Activated naive CD8-positive, alpha-beta T cell (primary cell): Measurements from ENCODE around the gene WNT7B.

Experiments
- H3K27ac Mint-ChIP-seq: one replicate; pipeline ENCODE4 v1.8.0; 2021; ENCODE audit warnings: mixed read lengths
- H3K27me3 Mint-ChIP-seq: one replicate; pipeline ENCODE4 v1.8.0; 2021; ENCODE audit warnings: mixed read lengths
- H3K36me3 Mint-ChIP-seq: one replicate; pipeline ENCODE4 v1.8.0; 2021; ENCODE audit warnings: mixed read lengths
- H3K4me1 Mint-ChIP-seq: one replicate; pipeline ENCODE4 v1.8.0; 2021; ENCODE audit warnings: low read depth, mixed read lengths
- H3K4me3 Mint-ChIP-seq: one replicate; pipeline ENCODE4 v1.8.0; 2021; ENCODE audit warnings: mild to moderate bottlenecking, mixed read lengths
- H3K9me3 Mint-ChIP-seq: one replicate; pipeline ENCODE4 v1.8.0; 2021; ENCODE audit warnings: low read depth, mixed read lengths

WNT7B gene

DNA sequence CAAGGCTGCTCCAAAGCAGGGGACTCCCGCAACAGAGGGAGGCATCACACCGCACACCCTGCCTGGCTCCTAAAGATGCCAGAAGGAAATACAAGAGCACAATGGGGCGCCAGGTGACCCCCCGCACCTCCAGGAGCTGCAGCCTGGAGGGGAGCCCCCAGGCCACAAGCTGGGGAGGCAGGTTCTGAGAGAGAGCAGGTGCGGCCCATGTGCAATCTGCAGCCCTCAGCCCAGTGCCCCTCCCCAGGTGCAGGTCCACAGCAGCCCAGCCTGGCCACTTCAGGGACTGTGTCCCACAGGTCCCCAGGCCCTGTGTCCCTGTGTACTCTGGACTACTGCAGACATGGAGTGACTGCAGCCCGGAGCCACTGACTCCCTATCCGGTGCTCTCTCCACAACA lies 13.1 kb downstream of the WNT7B start:
- H3K4me3 Mint-ChIP-seq, result no peak overlapping the region
- H3K36me3 Mint-ChIP-seq, result no peaks in the 10 kb centered on the region
- no peaks in the 10 kb centered on the region for H3K9me3 Mint-ChIP-seq
- H3K27ac Mint-ChIP-seq, result no peak overlapping the region
- H3K27me3 Mint-ChIP-seq, result peaks cover 5% of the 10 kb centered on the region
- H3K4me1 Mint-ChIP-seq, result no peaks in the 10 kb centered on the region

DNA sequence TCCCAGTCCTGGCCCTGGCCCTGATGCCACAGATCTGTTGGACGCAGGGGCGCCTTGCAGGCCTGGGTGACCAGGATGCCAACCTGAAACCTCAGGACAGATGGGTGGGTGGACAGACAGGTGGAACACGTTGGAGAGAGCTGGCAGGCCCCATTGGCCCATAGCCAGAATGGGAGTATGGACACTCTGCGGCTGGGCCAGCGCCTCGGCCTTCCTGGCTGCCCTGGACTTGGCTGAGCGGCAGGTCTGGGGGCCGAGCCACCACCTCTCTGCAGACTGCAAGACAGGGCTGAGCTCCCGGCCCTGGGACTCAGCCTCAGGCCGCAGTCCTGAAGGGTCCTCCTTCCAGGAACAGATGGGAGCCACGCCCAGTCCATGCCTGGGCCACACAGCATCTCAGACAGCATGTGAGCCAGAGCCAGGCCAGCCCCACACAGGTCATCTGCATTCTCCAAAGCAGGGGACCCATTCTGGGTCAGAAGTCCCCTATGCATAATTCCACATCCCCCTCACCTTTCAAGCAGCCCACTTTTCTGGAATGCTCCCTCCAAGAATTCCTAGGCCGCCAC lies 14.1 kb downstream of the WNT7B start:
- no peaks in the 10 kb centered on the region for H3K9me3 Mint-ChIP-seq
- H3K27ac Mint-ChIP-seq, result no peak overlapping the region
- H3K4me3 Mint-ChIP-seq, result no peak overlapping the region
- no peaks in the 10 kb centered on the region for H3K27me3 Mint-ChIP-seq
- H3K4me1 Mint-ChIP-seq, result no peaks in the 10 kb centered on the region
- H3K36me3 Mint-ChIP-seq, result no peaks in the 10 kb centered on the region

DNA sequence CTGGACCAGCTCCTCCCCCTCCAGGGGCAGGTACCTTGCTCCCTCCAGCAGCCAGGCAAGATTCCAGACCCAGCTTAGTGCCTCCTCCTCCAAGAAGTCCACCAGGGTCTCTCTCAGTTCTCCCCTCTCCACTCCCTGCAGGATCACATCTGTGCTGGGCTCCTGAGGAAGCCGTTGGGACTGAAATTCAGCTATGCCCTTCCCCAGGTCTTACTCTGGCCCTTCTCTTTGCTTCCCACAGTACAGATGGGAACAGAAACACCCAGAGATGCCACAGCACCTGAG lies 14.6 kb downstream of the WNT7B start:
- H3K27me3 Mint-ChIP-seq, result no peaks in the 10 kb centered on the region

DNA sequence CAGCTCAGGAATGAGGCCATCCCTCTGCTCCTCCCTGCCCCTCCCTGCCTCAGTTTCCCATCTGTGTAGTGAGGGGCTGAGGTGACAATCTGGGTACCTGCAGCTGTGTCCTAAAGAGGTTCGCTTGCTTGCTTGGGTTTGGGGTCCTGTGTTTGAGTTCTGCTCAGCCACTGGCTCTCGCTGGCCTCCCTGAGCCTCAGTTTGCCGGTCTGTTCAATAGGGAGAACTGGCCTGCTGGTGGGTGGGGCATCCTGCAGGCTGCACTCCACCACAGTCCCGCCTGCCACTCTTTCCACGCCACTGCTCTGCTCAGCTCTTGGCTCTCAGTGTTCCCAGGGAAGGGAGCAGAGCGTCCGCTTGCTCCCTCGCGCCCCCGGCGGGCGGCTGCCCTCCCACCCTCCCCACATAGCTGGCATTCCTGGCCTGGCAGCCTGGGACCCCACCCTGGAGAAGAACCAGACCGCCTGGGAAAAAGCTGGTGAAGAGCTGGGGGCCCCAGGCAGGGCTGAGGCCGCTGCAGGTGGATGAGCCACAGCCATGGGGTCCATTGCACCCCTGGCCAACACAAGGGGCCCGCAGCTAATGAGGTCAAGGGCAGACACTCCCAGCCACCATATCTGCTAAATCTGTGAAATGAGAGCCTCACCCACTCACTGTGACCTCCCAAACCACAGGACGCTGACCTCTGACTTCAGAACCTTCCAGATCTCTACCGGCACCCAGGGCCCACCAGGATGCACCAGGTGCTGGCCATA lies 15.1 kb downstream of the WNT7B start:
- H3K27ac Mint-ChIP-seq, result no peak overlapping the region
- H3K27me3 Mint-ChIP-seq, result no peaks in the 10 kb centered on the region
- H3K4me3 Mint-ChIP-seq, result no peak overlapping the region
- H3K9me3 Mint-ChIP-seq, result no peaks in the 10 kb centered on the region
- no peaks in the 10 kb centered on the region for H3K4me1 Mint-ChIP-seq
- H3K36me3 Mint-ChIP-seq, result no peaks in the 10 kb centered on the region

More for the DNA sequence above, 14.6 kb downstream of the WNT7B start:
- no peaks in the 10 kb centered on the region for H3K36me3 Mint-ChIP-seq
- H3K4me3 Mint-ChIP-seq, result no peak overlapping the region
- no peak overlapping the region for H3K27ac Mint-ChIP-seq
- H3K4me1 Mint-ChIP-seq, result no peaks in the 10 kb centered on the region
- H3K9me3 Mint-ChIP-seq, result no peaks in the 10 kb centered on the region

DNA sequence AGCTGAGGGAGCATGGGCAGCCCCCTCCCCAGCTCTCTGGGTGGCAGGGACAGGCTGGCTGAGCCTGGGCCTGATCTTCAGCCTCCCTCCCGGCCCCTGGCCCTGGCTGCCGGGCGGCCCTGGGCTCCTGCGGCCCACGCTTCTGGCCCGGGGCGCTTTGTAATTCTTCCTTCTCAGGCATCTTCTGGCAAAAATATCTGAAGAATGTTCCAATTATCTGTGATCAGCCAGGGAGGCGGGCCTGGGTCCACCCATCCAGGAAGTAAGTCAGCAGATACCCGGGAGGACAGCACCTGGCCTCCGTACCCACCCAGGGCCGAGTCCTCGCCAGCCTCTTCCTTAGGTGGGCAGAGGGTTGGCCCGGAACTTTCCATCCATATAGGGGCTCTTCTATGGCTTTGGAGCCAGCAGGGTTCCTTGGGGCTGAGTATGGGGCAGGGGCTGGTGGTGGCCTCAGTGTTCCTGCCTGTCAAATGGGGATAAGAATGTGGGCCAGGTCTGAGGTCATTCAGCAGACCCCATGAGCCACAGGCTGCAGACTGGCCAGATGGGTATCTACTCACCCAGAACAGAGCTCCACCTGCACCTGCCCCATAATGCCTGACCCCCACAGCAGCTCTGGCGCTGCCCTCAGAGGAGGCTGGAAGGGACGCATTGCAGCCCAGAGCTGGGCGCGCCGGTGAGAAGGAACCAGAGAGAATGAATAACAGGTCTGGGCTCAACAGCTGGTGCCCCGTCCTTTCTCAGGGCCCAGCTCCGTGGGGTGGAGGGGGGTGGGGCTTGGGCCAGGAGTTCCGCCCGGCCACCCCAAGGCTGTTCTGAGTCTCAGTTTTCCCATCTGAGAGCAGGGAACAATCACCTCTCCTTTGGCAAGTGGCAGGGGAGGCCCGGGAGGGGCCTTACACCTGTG lies 16.2 kb downstream of the WNT7B start:
- Mint-ChIP-seq H3K27ac (no peak overlapping the region), H3K27me3 (no peaks in the 10 kb centered on the region), H3K4me3 (no peak overlapping the region), H3K4me1 (no peaks in the 10 kb centered on the region), H3K36me3 (no peaks in the 10 kb centered on the region), H3K9me3 (no peaks in the 10 kb centered on the region)

DNA sequence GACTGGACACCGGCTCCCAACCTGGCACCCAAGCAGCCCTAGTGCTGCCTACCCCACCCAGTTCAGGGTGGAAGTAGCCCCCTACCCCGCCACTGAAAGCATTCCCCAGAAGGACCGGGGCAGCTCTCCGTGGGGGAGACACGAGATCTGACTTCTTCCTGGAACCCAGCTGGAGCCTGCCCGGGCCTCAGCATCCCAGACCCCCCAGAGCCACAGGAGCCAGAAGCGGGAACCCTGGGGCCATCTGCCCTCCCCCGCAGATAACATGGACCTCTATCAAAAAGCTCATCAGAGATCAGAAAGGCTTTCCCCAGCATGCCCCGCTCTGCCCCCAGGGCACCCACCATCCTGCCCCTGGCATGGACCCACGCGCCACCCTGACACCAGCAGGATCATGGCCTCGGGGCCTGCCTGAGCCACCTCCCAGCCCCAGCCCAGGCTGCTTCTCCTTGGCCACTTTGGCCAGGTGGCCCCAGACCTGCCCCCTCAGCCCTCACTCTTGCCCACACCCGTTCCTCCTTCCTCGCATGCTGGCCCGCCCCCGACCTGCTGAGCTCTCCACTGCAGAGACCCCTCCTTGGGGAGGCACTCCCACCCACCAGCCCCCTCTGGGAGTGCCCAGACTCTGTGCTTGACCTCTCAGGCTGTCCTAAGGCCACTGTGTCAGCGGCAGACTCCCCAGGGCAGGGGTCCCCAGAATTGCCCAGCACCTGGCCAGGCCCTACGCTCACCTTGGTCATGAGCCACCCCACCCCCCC lies 17.1 kb downstream of the WNT7B start:
- H3K4me3 Mint-ChIP-seq, result no peak overlapping the region
- no peaks in the 10 kb centered on the region for H3K27me3 Mint-ChIP-seq
- H3K9me3 Mint-ChIP-seq, result no peaks in the 10 kb centered on the region
- H3K4me1 Mint-ChIP-seq, result no peaks in the 10 kb centered on the region
- no peak overlapping the region for H3K27ac Mint-ChIP-seq
- no peaks in the 10 kb centered on the region for H3K36me3 Mint-ChIP-seq

DNA sequence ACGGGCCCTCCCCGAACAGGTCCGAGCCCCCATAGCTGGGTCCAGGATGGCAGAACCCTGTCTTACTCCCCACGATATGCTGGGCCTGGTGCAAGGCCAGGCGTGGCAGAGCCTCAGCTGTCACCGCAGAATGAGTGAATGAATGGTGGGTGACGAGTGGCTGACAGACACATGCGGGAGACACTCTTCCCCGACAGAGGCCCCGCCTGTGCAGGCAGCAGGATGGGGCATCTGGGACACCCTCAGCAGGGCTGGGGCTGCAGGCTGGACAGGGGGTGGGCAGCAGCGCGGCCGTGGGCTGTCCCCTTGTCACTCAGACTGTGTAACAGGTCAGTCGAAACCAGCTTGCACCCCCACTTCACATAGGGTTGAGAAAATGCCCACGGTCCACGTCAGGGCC lies 18.0 kb downstream of the WNT7B start:
- H3K36me3 Mint-ChIP-seq, result no peaks in the 10 kb centered on the region
- H3K9me3 Mint-ChIP-seq, result no peaks in the 10 kb centered on the region
- no peaks in the 10 kb centered on the region for H3K4me1 Mint-ChIP-seq
- H3K27ac Mint-ChIP-seq, result no peak overlapping the region
- peaks cover 2% of the 10 kb centered on the region for H3K27me3 Mint-ChIP-seq
- H3K4me3 Mint-ChIP-seq, result no peak overlapping the region

DNA sequence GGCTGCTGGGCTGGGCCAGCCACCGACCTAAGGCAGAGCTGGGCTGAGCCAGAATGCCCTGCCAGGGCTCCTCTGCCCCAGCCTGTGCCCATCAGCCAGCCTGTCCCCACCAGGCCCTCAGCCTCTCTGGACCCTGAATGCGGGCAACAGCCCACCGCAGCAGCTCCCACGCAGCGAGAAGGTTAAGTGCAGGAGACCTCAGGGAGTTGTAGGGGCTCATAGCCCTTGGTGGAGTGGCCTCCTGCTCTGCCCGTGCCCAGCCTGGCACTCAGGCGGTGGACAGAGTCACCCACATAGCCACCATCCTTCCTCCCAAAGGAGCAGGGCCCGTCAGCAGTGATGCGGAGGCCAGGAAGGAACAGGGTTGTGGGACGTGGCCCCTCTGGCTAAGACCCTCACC lies 19.1 kb downstream of the WNT7B start:
- H3K27ac Mint-ChIP-seq, result no peak overlapping the region
- H3K27me3 Mint-ChIP-seq, result peaks cover 4% of the 10 kb centered on the region
- H3K4me1 Mint-ChIP-seq, result no peaks in the 10 kb centered on the region
- no peaks in the 10 kb centered on the region for H3K36me3 Mint-ChIP-seq
- H3K9me3 Mint-ChIP-seq, result no peaks in the 10 kb centered on the region
- H3K4me3 Mint-ChIP-seq, result no peak overlapping the region

DNA sequence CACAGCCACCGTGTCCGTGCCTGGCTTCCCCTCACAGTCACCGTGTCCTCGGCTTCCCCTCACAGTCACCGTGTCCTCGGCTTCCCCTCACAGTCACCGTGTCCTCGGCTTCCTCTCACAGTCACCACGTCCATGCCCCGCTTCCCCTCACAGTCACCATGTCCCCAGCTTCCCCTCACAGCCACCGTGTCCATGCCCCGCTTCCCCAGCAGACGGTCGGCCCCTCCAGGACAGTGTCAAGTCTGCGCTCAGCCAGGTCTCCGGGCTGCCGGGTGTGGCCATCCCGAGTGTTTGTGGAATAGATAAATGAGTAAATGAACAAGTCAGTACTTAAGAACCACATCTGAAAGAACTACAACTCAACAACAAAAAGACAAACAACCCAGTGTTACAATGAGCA lies 23.8 kb downstream of the WNT7B start:
- peaks cover 8% of the 10 kb centered on the region for H3K27me3 Mint-ChIP-seq
- H3K27ac Mint-ChIP-seq, result no peak overlapping the region
- H3K4me3 Mint-ChIP-seq, result no peak overlapping the region
- no peaks in the 10 kb centered on the region for H3K4me1 Mint-ChIP-seq
- H3K9me3 Mint-ChIP-seq, result no peaks in the 10 kb centered on the region
- H3K36me3 Mint-ChIP-seq, result no peaks in the 10 kb centered on the region

DNA sequence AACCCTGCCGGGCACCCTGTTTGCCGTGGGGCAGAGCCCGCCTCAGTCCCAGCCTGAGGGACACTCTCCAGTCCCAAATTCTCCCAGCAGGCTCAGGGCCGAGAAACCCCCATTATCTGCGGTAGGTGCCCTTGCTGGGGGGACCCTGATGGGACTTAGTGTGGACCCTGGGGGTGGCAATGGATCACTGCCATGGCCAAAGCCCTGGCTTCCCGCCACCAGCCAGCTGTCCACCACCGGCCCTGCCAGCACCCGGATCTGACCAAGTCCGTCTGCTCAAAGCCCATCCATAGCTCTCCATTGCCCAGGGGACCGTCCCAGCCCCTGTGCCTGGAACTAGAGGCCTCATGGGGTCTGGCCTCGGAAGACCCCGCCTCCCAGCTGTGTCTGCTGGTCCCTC lies 24.4 kb downstream of the WNT7B start:
- Mint-ChIP-seq H3K4me3 (no peak overlapping the region), H3K36me3 (no peaks in the 10 kb centered on the region), H3K27me3 (peaks cover 8% of the 10 kb centered on the region), H3K27ac (no peak overlapping the region), H3K4me1 (no peaks in the 10 kb centered on the region), H3K9me3 (no peaks in the 10 kb centered on the region)

DNA sequence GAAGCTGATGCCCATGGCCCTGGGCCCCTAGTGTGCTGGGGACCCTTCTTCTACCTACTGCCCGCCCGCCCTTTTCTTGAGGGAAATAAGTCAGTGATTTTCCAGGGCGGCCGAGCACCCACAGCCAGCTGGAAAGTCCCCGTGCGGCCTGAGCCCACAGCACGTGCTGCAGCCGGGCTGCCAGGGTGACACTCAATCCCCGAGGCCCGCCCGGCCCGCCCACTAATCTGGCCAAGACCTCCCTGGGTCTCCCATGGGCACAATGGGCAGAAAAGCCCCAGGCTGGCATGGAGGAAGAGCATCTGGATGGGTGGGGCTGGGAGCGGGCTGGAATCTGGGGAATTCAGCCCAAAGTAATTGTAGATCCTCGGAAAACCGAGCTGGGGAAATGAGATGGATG lies 24.8 kb downstream of the WNT7B start:
- Mint-ChIP-seq H3K36me3 (no peaks in the 10 kb centered on the region), H3K4me1 (no peaks in the 10 kb centered on the region), H3K4me3 (no peak overlapping the region), H3K27ac (no peak overlapping the region), H3K9me3 (no peaks in the 10 kb centered on the region), H3K27me3 (peaks cover 8% of the 10 kb centered on the region)

DNA sequence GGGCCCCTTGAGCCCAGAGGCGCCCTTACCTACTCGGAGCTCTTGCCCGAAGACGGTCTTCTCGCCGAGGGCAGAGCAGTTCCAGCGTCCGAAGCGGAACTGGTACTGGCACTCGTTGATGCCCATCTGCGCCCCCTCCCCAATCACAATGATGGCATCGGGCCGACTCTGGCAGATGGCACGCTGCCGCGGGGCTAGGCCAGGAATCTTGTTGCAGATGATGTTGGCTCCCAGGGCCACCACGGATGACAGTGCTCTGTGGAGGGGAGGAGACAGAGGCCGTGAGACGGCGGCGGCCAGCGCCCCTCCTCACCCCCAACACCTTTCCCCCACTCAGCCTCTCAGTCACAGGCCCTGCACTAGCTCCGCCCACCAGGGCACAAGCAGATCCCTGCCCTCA lies 27.1 kb downstream of the WNT7B start:
- no peaks in the 10 kb centered on the region for H3K36me3 Mint-ChIP-seq
- H3K4me1 Mint-ChIP-seq, result no peaks in the 10 kb centered on the region
- H3K27ac Mint-ChIP-seq, result no peak overlapping the region
- H3K9me3 Mint-ChIP-seq, result no peaks in the 10 kb centered on the region
- peaks cover 8% of the 10 kb centered on the region for H3K27me3 Mint-ChIP-seq
- H3K4me3 Mint-ChIP-seq, result no peak overlapping the region

DNA sequence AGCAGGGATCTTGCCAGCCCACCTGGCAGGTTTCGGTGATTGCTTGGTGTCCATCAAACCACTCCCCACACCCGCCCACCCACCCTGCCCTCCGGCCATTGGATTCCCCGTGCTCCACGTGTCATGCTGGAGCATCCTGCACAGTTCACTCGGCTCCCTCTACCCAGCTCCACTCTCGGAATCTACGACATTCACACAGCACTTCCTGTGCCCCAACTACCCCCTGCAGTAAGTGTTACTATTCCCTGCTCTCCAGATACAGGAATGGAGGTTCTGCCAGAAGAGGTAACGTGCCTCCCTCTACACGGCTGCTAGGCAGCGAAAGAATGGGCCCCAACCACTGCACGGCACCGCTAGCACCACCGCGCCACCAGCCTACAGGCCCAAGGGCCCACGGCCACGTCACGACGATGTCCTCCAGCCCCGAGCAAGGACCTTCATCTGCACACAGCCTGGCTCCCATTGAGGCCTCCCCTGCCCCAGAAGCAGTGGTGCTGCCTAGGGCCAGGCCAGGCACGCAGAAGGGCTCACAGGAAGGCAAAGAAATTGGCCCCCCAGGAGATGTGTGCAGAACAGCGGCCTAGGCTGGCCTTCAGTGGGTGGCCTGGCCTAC lies 27.6 kb downstream of the WNT7B start:
- peaks cover 6% of the 10 kb centered on the region for H3K27me3 Mint-ChIP-seq
- H3K27ac Mint-ChIP-seq, result no peak overlapping the region
- H3K36me3 Mint-ChIP-seq, result no peaks in the 10 kb centered on the region
- H3K4me3 Mint-ChIP-seq, result no peak overlapping the region
- H3K9me3 Mint-ChIP-seq, result no peaks in the 10 kb centered on the region
- no peaks in the 10 kb centered on the region for H3K4me1 Mint-ChIP-seq

DNA sequence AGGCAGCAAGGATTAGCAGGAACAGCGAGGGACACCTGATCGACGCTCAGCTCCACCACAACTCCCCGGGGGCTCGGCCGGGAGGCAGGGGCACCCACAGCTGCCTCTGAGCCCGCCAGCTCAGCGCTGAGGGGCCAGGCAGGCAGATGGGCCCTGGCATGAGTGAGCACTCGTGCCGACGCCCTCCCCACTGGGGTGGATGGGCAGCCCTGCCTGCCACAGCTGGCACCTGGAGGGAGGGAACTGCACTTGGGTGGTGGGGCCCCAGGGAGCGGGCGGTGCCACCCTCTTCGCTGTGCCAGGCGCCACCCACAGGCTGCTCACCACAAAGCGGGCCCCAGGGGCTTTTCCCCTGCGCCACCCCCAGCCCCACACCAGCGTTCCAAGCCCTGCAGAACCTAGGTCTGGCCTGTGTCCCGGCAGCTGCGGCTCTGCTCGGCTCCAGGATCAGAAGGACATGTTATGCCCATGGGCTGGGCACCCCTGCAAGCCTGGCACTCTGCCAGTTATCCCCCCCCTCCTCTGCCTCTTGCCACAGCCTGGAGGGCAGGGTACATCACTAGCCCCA lies 28.8 kb downstream of the WNT7B start:
- no peak overlapping the region for H3K27ac Mint-ChIP-seq
- no peaks in the 10 kb centered on the region for H3K36me3 Mint-ChIP-seq
- H3K4me1 Mint-ChIP-seq, result no peaks in the 10 kb centered on the region
- peaks cover 4% of the 10 kb centered on the region for H3K27me3 Mint-ChIP-seq
- no peaks in the 10 kb centered on the region for H3K9me3 Mint-ChIP-seq
- H3K4me3 Mint-ChIP-seq, result no peak overlapping the region
